Raji (cell line): ENCODE data around the gene PACSIN3.

Experiments used
- POLR2A ChIP-seq: IDR thresholded peaks from 2 replicates; pipeline ENCODE4 v1.6.1; 2011; ENCODE audit warnings: low read depth, low read length, control low read depth; ENCODE audit not compliant: insufficient read depth

PACSIN3 gene

DNA sequence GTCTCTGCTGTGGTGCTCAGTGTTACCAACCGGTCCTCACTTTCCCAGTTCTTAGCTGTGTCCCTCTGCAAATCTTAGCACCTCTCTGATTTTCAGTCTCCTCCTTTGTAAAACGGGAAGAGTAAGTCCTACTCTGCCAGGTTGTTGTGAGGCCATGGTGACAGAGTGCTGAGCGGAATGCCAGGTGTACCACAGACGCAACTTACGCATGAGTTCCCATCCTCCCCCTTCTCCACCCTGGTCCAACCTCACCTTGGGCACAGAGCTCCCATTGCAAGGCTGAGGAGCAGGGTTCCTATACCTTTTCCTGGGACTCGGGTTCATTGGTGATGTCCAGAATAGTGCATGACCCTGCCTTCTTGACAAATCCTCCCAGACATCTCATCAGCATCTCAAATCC is 21.2 kb upstream of the PACSIN3 start:
- no peak for TF ChIP-seq POLR2A

- TF ChIP-seq POLR2A: no peak
Measured at GRCh38 chr11:47204637-47204989, 18.4 kb upstream of the PACSIN3 start.

DNA sequence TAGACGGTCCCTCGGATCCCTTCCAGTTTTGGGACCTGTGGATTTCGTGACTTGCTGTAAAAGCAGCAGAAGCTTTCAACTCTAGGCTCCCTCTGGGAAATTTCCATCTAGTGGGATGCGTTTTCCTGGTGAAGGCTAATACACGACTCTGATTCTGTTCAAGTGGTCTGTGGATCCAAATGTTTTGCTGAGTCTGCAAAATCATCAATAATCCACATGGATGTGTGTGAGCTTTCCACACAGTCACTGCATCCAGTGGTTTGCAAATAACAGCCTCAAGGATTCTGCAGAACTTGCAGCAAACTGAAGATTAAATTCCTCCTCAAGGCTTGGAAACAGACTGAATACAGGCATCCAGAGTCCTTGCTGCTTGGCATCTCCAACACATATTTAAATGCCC is 16.3 kb upstream of the PACSIN3 start:
- no peak for TF ChIP-seq POLR2A

GRCh38 chr11:47201015-47201414 is 14.8 kb upstream of the PACSIN3 start:
- TF ChIP-seq POLR2A: no peak

- no peak for TF ChIP-seq POLR2A
Measured at GRCh38 chr11:47192111-47192510, 5.9 kb upstream of the PACSIN3 start.

GRCh38 chr11:47189100-47189834 is 3.0 kb upstream of the PACSIN3 start:
- TF ChIP-seq POLR2A: no peak

- no peak for TF ChIP-seq POLR2A
Measured at GRCh38 chr11:47188259-47188658, 2.0 kb upstream of the PACSIN3 start.

GRCh38 chr11:47187723-47188122 is 1.5 kb upstream of the PACSIN3 start:
- no peak for TF ChIP-seq POLR2A

GRCh38 chr11:47186700-47187695 is 764 bp upstream of the PACSIN3 start:
- TF ChIP-seq POLR2A: no peak

GRCh38 chr11:47185305-47186075 is 744 bp downstream of the PACSIN3 start:
- TF ChIP-seq POLR2A: no peak

GRCh38 chr11:47184711-47185304 is 1.4 kb downstream of the PACSIN3 start:
- no peak for TF ChIP-seq POLR2A

- TF ChIP-seq POLR2A: no peak
Measured at GRCh38 chr11:47183969-47184368, 2.3 kb downstream of the PACSIN3 start.

- no peak for TF ChIP-seq POLR2A
Measured at GRCh38 chr11:47183031-47183856, 3.0 kb downstream of the PACSIN3 start.

GRCh38 chr11:47182380-47182779 is 3.9 kb downstream of the PACSIN3 start:
- no peak for TF ChIP-seq POLR2A
